WI38 (cell line): ENCODE results near the gene LTBP3.

Experiments
- H3K4me3 ChIP-seq: 2 replicates; pipeline ENCODE4 v1.5.1; 2011; ENCODE audit warnings: low read depth, mild to moderate bottlenecking, control low read depth, low read length
- TF ChIP-seq, protein P1 (sequence below): IDR thresholded peaks from 2 replicates; pipeline ENCODE4 v1.5.1; 2012; ENCODE audit warnings: low read depth, mild to moderate bottlenecking, control low read depth, low read length

LTBP3 gene

DNA sequence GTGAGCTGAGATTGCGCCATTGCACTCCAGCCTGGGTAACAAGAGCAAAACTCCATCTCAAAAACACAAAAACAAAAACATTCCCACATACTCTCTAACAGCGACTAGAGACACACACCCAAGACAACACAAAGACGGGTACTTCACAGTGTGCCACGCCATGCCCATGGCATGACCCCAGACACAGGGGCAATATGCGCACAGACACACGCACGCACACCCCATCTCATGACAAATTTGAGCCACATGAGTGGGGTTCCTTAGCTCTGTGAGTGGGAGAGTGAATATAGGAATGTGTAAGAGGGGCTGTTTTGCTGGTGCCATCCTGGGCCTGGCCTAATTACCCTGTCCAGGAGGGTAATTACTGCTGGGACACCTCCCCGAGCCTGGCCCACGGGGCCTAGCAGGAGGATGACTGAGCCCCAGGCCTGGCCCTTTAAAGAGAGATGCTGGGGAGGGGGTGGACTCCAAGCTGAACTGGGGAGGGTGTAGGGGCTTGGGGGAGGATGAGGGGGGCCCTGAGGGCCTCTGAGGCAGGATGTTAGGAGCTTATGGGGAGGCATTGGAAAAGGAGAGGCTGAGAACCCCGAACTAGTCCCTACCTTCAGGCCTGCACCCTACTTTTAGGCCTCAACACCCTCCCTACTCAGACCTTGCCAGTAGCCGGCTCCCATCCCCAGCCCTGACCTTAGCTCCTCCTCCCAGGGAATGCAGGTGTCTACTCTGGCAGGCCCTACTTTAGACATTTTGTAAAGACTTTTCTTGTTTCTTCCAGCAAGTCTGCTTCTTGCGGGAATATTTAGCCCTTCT is 1.5 kb downstream of the LTBP3 start:
- peak overlapping the region; percentile 64 for H3K4me3 ChIP-seq
- TF ChIP-seq, protein P1, sequence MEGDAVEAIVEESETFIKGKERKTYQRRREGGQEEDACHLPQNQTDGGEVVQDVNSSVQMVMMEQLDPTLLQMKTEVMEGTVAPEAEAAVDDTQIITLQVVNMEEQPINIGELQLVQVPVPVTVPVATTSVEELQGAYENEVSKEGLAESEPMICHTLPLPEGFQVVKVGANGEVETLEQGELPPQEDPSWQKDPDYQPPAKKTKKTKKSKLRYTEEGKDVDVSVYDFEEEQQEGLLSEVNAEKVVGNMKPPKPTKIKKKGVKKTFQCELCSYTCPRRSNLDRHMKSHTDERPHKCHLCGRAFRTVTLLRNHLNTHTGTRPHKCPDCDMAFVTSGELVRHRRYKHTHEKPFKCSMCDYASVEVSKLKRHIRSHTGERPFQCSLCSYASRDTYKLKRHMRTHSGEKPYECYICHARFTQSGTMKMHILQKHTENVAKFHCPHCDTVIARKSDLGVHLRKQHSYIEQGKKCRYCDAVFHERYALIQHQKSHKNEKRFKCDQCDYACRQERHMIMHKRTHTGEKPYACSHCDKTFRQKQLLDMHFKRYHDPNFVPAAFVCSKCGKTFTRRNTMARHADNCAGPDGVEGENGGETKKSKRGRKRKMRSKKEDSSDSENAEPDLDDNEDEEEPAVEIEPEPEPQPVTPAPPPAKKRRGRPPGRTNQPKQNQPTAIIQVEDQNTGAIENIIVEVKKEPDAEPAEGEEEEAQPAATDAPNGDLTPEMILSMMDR = no peak

DNA sequence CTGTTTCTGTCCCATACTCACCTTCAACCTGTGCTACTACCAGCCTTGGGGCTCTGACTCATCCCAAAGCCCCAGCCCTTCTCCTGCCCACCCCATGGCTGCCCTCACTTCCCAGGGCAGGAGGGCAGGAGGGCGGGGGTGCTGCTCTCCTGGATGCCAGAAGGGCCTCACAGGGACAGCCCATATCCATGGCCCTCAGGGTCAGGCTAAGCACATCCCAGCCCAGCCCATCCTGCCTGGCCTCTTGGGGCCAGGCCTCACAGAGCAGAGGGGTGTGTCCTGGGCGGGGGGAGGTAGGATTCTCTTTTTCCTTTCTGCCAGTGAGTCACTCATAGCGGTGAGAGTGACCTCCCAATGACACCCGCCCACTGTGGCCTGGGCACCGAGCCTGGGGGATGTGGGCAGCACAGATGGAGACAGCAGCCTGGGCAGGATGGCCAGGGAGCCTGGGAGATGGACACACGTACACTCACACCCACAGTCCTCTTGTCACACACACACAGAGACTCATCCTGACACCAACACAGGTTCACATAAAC is 2.4 kb downstream of the LTBP3 start:
- TF ChIP-seq, protein P1 = no peak
- no peak overlapping the region for H3K4me3 ChIP-seq

DNA sequence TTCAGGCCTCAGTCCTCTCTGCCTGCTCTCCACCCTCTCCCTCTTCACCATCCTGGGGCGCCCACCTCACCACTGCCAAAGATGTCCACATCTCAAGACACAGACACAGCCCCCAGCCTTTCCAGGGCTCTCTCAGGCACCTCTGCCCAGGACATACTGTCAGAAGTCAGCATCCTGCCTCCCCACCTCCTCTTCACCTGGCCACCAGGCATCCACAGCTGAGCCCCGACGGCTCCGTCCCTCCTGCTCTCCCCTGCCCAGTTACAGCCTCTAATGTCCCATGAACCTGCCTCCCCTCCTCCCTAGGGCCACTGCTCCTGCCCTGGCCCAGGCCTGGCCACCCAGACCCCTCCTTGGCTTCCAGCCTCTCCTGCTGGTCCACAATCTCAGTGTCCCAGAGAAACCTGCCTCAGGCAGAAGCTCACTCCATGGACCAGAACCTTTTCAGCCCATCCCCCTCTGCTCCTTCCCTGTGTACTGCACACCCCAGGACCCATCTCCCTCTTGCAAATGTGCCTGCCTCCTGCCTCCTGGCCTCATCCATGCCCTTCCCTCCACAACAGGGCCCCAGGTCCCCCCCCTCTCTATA is 3.2 kb downstream of the LTBP3 start:
- H3K4me3 ChIP-seq = no peak overlapping the region
- TF ChIP-seq, protein P1 = no peak

DNA sequence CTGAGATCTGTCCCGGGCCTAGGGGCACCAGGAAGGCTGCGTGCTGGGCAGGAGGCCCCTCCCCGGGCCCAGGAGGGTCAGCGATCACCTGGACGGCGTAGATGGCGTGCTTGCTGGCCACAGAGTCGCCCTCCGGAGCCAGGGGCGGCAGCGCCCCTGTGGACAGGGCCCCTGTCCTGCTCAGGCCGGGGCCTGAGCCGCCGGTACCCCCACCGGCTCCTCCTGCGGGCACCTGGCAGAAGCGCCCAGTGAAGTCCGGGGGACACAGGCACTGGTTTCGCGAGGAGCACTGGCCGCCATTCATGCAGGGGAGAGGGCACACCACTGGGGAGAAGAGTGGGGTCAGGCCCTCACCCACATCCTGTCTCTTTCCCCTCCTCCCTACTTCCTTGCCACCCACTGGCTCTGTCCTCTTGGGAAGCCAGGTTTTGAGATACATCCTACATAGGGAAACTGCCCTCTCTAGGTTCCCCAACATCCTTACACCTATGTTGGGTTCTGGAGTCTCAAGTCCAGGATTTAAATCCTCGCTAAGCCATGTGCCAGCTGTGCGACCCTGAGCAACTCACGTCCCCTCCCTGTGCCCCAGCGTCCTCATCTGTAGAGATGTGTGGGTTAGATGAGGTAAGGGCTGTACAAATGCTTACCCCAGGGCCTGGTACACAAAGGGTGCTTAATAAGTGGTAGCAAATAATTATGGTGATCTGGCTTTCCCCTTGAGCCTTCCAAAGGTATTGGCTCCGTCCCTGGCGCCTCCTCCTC is 3.9 kb downstream of the LTBP3 start:
- TF ChIP-seq, protein P1 = no peak
- H3K4me3 ChIP-seq = no peak overlapping the region

DNA sequence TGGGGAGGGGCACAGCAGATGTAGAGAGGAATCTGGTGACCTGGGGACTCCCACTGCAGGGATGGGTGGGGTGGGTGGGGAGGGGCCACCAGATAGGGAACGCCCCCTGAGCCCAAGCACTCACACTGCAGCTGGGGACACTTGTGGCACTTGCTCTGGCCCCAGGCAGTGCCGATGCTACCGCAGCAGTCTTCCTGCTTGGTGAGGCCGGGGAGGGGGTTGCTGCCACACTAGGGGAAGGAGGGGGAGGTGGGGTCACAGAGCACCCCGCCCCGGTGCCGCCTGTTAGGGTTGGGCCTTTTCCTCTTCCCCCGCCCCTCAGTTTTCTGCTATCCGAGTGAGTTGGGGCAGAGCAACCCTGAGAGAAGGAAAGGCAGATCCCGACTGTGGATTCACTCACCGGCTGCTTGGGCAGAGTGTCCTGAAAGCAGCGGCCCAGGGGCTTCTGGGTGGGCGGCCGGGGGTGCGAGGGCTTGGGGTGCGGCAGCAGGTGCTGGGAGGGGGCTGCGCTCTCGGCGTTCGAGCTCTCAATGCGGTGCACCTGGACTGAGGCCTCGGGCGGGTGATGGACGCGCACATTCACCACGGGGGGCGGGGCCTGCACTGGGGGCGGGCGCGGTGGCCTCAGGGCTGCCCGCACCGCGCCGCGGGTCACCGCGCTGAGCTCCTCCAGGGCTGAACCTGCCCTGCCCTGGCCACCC is 4.7 kb downstream of the LTBP3 start:
- H3K4me3 ChIP-seq = no peak overlapping the region
- TF ChIP-seq, protein P1 = no peak

DNA sequence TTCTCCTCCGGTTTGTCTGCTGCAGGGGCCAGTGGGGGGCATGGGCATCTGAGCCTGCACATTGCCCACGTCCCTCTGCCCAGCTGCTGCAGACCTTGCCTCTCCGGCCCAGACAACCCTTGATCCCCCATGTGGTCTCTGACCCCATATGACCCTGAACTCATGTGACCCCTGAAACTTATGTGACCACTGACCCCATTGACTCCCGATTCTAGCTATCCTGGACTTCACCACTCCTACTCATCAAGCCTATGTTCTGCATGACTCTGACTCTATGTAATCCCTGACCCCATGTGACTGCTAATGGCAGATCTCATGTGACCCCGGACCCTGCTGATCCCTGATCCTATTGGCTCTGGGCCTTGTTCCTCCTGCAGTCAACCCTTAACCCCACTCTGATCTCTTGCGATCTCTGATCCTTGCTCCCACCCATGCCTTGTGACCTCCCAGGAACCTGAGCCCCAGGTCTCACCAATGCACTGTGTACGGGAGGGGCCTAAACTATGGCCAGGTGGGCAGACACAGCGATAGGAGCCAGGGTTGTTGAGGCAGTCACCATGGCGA is 5.7 kb downstream of the LTBP3 start:
- TF ChIP-seq, protein P1 = no peak
- no peak overlapping the region for H3K4me3 ChIP-seq
